WTC11 (cell line): ENCODE data around the gene LRRC34. TPM values are rescaled to one million over a fixed set of nuclear protein-coding genes. Genes with fewer than 3 reads are reported as not detected.

ENCODE experiments used
- ATAC-seq: fragments of 200-7000 bp; cut with Tn5 transposase; 2 replicates; pipeline ENCODE4 v1.10.0; 2021; ENCODE audit warnings: mild to moderate bottlenecking, moderate library complexity
- CTCF ChIA-PET: fragments of 300-600 bp; sonication (Branson Sonifier 250); formaldehyde crosslinking; loops from one replicate; lab custom pipeline; 2021; ENCODE audit warnings: antibody characterized with exemption; lab: Charles Lee
- POLR2A ChIA-PET: fragments of 350-600 bp; sonication (Branson Sonifier 250); formaldehyde crosslinking; loops from one replicate; lab custom pipeline; 2021; ENCODE audit warnings: antibody characterized with exemption; lab: Charles Lee
- DNase-seq: peaks from one replicate; pipeline ENCODE4 v3.0.0; 2021; ENCODE audit warnings: low spot score
- H3K27ac Mint-ChIP-seq: 2 replicates; pipeline ENCODE4 v1.8.0; 2021; ENCODE audit warnings: mixed read lengths
- H3K27me3 Mint-ChIP-seq: 2 replicates; pipeline ENCODE4 v1.8.0; 2021; ENCODE audit warnings: low read depth, mild to moderate bottlenecking, moderate library complexity, mixed read lengths
- H3K36me3 Mint-ChIP-seq: 2 replicates; pipeline ENCODE4 v1.8.0; 2021; ENCODE audit warnings: mixed read lengths
- H3K4me1 Mint-ChIP-seq: 2 replicates; pipeline ENCODE4 v1.8.0; 2022; ENCODE audit warnings: mixed read lengths
- H3K4me3 Mint-ChIP-seq: 2 replicates; pipeline ENCODE4 v1.8.0; 2021; ENCODE audit warnings: mild to moderate bottlenecking, moderate library complexity, mixed read lengths
- H3K9me3 Mint-ChIP-seq: 2 replicates; pipeline ENCODE4 v1.8.0; 2021; ENCODE audit warnings: mixed read lengths
- CREM ChIP-seq: sonication (generic); formaldehyde crosslinking; IDR thresholded peaks from 2 replicates; pipeline ENCODE4 v1.8.1; 2022; ENCODE audit warnings: mild to moderate bottlenecking, missing genetic modification reagents, moderate library complexity
- ELF4 ChIP-seq: sonication (generic); formaldehyde crosslinking; IDR thresholded peaks from 2 replicates; pipeline ENCODE4 v1.8.1; 2022; ENCODE audit warnings: low read depth, mild to moderate bottlenecking, moderate library complexity, missing genetic modification reagents
- FOXJ3 ChIP-seq: sonication (generic); formaldehyde crosslinking; IDR thresholded peaks from 2 replicates; pipeline ENCODE4 v1.9.0; 2021; ENCODE audit warnings: missing genetic modification reagents, mild to moderate bottlenecking, borderline replicate concordance
- HMGA2 ChIP-seq: fragments of 250-450 bp; sonication (Bioruptor Pico); IDR thresholded peaks from 2 replicates; pipeline ENCODE4 v1.4.0; 2021; ENCODE audit warnings: mild to moderate bottlenecking, moderate library complexity
- JAZF1 ChIP-seq: fragments of 250-450 bp; sonication (Bioruptor Pico); IDR thresholded peaks from 2 replicates; pipeline ENCODE4 v1.9.0; 2021; ENCODE audit warnings: moderate library complexity, mild to moderate bottlenecking, inconsistent platforms
- KAT7 ChIP-seq: sonication (generic); formaldehyde crosslinking; IDR thresholded peaks from 2 replicates; pipeline ENCODE4 v1.8.1; 2023; ENCODE audit warnings: missing genetic modification reagents, mild to moderate bottlenecking, borderline replicate concordance
- NR3C1 ChIP-seq: sonication (generic); formaldehyde crosslinking; conservative IDR thresholded peaks from 2 replicates; pipeline ENCODE4 v1.8.1; 2023; ENCODE audit warnings: low read depth, mild to moderate bottlenecking, missing genetic modification reagents
- PRRX2 ChIP-seq: fragments of 250-450 bp; sonication (Bioruptor Pico); IDR thresholded peaks from 2 replicates; pipeline ENCODE4 v1.8.0; 2021; ENCODE audit warnings: mild to moderate bottlenecking
- RELA ChIP-seq: sonication (generic); formaldehyde crosslinking; IDR thresholded peaks from 2 replicates; pipeline ENCODE4 v1.8.1; 2022; ENCODE audit warnings: missing genetic modification reagents, mild to moderate bottlenecking, borderline replicate concordance
- TCF7 ChIP-seq: sonication (generic); formaldehyde crosslinking; IDR thresholded peaks from 2 replicates; pipeline ENCODE4 v1.8.0; 2022; ENCODE audit warnings: mild to moderate bottlenecking, low read depth, missing genetic modification reagents, moderate library complexity
- TEAD1 ChIP-seq: sonication (generic); formaldehyde crosslinking; IDR thresholded peaks from 2 replicates; pipeline ENCODE4 v1.8.0; 2022; ENCODE audit warnings: mild to moderate bottlenecking, missing genetic modification reagents
- TEAD4 ChIP-seq: sonication (generic); formaldehyde crosslinking; IDR thresholded peaks from 2 replicates; pipeline ENCODE4 v1.8.0; 2022; ENCODE audit warnings: mild to moderate bottlenecking, missing genetic modification reagents
- ZNF263 ChIP-seq: sonication (generic); formaldehyde crosslinking; IDR thresholded peaks from 2 replicates; pipeline ENCODE4 v1.8.1; 2022; ENCODE audit warnings: low read depth, mild to moderate bottlenecking, moderate library complexity, missing genetic modification reagents
- ZNF396 ChIP-seq: fragments of 250-450 bp; sonication (Bioruptor Pico); IDR thresholded peaks from 2 replicates; pipeline ENCODE4 v1.8.0; 2021; ENCODE audit warnings: mild to moderate bottlenecking, moderate library complexity, borderline replicate concordance
- total RNA-seq: library from RNA; stranded (reverse); gene quantifications from 3 replicates; pipeline ENCODE4 v1.2.3, GENCODE V29; 2021
- TF ChIP-seq, protein P1 (sequence below): sonication (generic); formaldehyde crosslinking; IDR thresholded peaks from 2 replicates; pipeline ENCODE4 v1.8.0; 2023; ENCODE audit warnings: missing genetic modification reagents
- TF ChIP-seq, protein P2 (sequence below): sonication (generic); formaldehyde crosslinking; IDR thresholded peaks from 2 replicates; pipeline ENCODE4 v1.8.1; 2023; ENCODE audit warnings: mild to moderate bottlenecking, missing genetic modification reagents, moderate library complexity
- TF ChIP-seq, protein P3 (sequence below): sonication (generic); formaldehyde crosslinking; IDR thresholded peaks from 2 replicates; pipeline ENCODE4 v1.8.1; 2022; ENCODE audit warnings: mild to moderate bottlenecking, moderate library complexity, missing genetic modification reagents
- TF ChIP-seq, protein P4 (sequence below): fragments of 250-450 bp; sonication (Bioruptor Pico); IDR thresholded peaks from 2 replicates; pipeline ENCODE4 v1.9.0; 2021; ENCODE audit warnings: mild to moderate bottlenecking
- TF ChIP-seq, protein P5 (sequence below): sonication (generic); formaldehyde crosslinking; IDR thresholded peaks from 2 replicates; pipeline ENCODE4 v1.8.1; 2023; ENCODE audit warnings: mild to moderate bottlenecking, missing genetic modification reagents
- TF ChIP-seq, protein P6 (sequence below): sonication (generic); formaldehyde crosslinking; IDR thresholded peaks from 2 replicates; pipeline ENCODE4 v1.8.1; 2023; ENCODE audit warnings: mild to moderate bottlenecking, moderate library complexity, missing genetic modification reagents
- TF ChIP-seq, protein P7 (sequence below): fragments of 200-600 bp; IDR thresholded peaks from 2 replicates; pipeline ENCODE4 v1.8.0; 2022; ENCODE audit warnings: antibody characterized with exemption
- TF ChIP-seq, protein P8 (sequence below): sonication (generic); formaldehyde crosslinking; IDR thresholded peaks from 2 replicates; pipeline ENCODE4 v1.8.1; 2023; ENCODE audit warnings: mild to moderate bottlenecking, missing genetic modification reagents
- TF ChIP-seq, protein P9 (sequence below): sonication (generic); formaldehyde crosslinking; IDR thresholded peaks from 2 replicates; pipeline ENCODE4 v1.8.1; 2023; ENCODE audit warnings: mild to moderate bottlenecking, missing genetic modification reagents, borderline replicate concordance

LRRC34 gene
- total RNA-seq, 1 experiment from 2014 or later: 8.3 TPM

DNA sequence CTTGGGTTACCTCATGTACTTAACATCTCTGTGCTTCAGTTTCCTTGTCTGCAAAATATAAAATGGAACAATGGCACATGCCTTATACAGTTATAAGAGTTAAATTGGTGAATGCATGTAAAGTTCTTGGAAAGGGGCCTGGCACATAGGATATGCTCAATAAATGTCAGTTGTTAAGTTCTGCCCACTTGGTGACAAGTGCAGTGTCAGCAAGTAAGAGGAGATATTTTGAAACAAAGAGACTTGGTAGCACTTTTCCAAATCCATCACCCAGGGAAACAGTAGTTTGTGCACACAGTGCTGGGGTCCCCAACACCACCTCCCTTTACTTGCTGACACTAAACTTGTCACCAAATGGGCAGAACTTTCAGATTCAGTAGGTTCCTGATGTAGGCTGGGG lies 37.9 kb upstream of the LRRC34 start:
- H3K9me3 Mint-ChIP-seq: no peaks in the 10 kb centered on the region
- no peak for TF ChIP-seq JAZF1 (CRISPR knock-in tag)
- no peak for TF ChIP-seq KAT7 (CRISPR knock-in tag)
- TF ChIP-seq TEAD1 (CRISPR knock-in tag): no peak
- TF ChIP-seq NR3C1 (CRISPR knock-in tag): no peak
- TF ChIP-seq, protein P1, sequence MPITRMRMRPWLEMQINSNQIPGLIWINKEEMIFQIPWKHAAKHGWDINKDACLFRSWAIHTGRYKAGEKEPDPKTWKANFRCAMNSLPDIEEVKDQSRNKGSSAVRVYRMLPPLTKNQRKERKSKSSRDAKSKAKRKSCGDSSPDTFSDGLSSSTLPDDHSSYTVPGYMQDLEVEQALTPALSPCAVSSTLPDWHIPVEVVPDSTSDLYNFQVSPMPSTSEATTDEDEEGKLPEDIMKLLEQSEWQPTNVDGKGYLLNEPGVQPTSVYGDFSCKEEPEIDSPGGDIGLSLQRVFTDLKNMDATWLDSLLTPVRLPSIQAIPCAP (CRISPR knock-in tag): no peak
- no peak for TF ChIP-seq TEAD4
- TF ChIP-seq, protein P2, sequence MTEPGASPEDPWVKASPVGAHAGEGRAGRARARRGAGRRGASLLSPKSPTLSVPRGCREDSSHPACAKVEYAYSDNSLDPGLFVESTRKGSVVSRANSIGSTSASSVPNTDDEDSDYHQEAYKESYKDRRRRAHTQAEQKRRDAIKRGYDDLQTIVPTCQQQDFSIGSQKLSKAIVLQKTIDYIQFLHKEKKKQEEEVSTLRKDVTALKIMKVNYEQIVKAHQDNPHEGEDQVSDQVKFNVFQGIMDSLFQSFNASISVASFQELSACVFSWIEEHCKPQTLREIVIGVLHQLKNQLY: no peak
- TF ChIP-seq HMGA2: no peak
- TF ChIP-seq, protein P3, sequence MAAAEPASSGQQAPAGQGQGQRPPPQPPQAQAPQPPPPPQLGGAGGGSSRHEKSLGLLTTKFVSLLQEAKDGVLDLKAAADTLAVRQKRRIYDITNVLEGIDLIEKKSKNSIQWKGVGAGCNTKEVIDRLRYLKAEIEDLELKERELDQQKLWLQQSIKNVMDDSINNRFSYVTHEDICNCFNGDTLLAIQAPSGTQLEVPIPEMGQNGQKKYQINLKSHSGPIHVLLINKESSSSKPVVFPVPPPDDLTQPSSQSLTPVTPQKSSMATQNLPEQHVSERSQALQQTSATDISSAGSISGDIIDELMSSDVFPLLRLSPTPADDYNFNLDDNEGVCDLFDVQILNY (CRISPR knock-in tag): no peak
- TF ChIP-seq, protein P4, sequence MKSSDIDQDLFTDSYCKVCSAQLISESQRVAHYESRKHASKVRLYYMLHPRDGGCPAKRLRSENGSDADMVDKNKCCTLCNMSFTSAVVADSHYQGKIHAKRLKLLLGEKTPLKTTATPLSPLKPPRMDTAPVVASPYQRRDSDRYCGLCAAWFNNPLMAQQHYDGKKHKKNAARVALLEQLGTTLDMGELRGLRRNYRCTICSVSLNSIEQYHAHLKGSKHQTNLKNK (CRISPR knock-in tag): no peak
- TF ChIP-seq, protein P5, sequence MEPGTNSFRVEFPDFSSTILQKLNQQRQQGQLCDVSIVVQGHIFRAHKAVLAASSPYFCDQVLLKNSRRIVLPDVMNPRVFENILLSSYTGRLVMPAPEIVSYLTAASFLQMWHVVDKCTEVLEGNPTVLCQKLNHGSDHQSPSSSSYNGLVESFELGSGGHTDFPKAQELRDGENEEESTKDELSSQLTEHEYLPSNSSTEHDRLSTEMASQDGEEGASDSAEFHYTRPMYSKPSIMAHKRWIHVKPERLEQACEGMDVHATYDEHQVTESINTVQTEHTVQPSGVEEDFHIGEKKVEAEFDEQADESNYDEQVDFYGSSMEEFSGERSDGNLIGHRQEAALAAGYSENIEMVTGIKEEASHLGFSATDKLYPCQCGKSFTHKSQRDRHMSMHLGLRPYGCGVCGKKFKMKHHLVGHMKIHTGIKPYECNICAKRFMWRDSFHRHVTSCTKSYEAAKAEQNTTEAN (CRISPR knock-in tag): no peak
- TF ChIP-seq ZNF263: no peak
- TF ChIP-seq RELA (CRISPR knock-in tag): no peak
- TF ChIP-seq TCF7: no peak
- no peak for TF ChIP-seq ELF4 (CRISPR knock-in tag)
- TF ChIP-seq, protein P6, sequence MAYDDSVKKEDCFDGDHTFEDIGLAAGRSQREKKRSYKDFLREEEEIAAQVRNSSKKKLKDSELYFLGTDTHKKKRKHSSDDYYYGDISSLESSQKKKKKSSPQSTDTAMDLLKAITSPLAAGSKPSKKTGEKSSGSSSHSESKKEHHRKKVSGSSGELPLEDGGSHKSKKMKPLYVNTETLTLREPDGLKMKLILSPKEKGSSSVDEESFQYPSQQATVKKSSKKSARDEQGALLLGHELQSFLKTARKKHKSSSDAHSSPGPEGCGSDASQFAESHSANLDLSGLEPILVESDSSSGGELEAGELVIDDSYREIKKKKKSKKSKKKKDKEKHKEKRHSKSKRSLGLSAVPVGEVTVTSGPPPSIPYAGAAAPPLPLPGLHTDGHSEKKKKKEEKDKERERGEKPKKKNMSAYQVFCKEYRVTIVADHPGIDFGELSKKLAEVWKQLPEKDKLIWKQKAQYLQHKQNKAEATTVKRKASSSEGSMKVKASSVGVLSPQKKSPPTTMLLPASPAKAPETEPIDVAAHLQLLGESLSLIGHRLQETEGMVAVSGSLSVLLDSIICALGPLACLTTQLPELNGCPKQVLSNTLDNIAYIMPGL: no peak
- TF ChIP-seq CREM (CRISPR knock-in tag): no peak
- TF ChIP-seq, protein P7, sequence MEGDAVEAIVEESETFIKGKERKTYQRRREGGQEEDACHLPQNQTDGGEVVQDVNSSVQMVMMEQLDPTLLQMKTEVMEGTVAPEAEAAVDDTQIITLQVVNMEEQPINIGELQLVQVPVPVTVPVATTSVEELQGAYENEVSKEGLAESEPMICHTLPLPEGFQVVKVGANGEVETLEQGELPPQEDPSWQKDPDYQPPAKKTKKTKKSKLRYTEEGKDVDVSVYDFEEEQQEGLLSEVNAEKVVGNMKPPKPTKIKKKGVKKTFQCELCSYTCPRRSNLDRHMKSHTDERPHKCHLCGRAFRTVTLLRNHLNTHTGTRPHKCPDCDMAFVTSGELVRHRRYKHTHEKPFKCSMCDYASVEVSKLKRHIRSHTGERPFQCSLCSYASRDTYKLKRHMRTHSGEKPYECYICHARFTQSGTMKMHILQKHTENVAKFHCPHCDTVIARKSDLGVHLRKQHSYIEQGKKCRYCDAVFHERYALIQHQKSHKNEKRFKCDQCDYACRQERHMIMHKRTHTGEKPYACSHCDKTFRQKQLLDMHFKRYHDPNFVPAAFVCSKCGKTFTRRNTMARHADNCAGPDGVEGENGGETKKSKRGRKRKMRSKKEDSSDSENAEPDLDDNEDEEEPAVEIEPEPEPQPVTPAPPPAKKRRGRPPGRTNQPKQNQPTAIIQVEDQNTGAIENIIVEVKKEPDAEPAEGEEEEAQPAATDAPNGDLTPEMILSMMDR: no peak
- no peak for TF ChIP-seq ZNF396 (CRISPR knock-in tag)
- TF ChIP-seq PRRX2 (CRISPR knock-in tag): no peak
- TF ChIP-seq, all 79 proteins: peak for 0
- ChIA-PET CTCF (no interaction called here), POLR2A (no interaction called here)
- Mint-ChIP-seq H3K27ac (no peak overlapping the region), H3K27me3 (no peaks in the 10 kb centered on the region), H3K4me3 (no peak overlapping the region), H3K4me1 (no peaks in the 10 kb centered on the region), H3K36me3 (no peaks in the 10 kb centered on the region)
- DNase-seq (no peak), ATAC-seq (no peak)

DNA sequence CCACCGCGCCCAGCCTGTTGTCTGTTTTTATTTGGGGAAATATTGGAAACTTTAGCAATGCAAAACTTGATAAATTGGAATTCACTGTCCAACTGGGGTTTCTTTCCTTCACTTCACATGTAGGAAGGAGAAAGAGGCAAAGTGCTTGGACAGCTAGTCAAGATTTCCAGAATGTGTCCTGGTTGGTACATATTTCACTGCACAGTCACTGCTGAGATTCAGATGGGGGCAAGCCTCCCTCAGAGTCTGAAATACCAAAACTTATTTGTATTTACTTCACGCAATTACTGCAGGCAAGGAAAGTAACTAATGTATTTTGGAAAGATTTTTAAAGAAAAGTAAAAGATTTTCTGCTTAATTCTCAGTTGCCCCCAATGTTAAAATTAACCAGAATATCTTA lies 36.0 kb upstream of the LRRC34 start:
- H3K36me3 Mint-ChIP-seq: no peaks in the 10 kb centered on the region
- ChIA-PET CTCF (interaction anchor here (1.0 kb wide), 1 partner anchor 8 kb away, joined by 3 read pairs; no protein-coding TSS in a partner anchor), POLR2A (no interaction called here)
- no peaks in the 10 kb centered on the region for H3K4me1 Mint-ChIP-seq
- no peak for ATAC-seq
- no peaks in the 10 kb centered on the region for H3K27me3 Mint-ChIP-seq
- TF ChIP-seq TEAD1 (CRISPR knock-in tag) (no peak), FOXJ3 (CRISPR knock-in tag) (no peak)
- TF ChIP-seq, protein P8, sequence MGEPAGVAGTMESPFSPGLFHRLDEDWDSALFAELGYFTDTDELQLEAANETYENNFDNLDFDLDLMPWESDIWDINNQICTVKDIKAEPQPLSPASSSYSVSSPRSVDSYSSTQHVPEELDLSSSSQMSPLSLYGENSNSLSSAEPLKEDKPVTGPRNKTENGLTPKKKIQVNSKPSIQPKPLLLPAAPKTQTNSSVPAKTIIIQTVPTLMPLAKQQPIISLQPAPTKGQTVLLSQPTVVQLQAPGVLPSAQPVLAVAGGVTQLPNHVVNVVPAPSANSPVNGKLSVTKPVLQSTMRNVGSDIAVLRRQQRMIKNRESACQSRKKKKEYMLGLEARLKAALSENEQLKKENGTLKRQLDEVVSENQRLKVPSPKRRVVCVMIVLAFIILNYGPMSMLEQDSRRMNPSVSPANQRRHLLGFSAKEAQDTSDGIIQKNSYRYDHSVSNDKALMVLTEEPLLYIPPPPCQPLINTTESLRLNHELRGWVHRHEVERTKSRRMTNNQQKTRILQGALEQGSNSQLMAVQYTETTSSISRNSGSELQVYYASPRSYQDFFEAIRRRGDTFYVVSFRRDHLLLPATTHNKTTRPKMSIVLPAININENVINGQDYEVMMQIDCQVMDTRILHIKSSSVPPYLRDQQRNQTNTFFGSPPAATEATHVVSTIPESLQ (CRISPR knock-in tag): no peak
- TF ChIP-seq, protein P9, sequence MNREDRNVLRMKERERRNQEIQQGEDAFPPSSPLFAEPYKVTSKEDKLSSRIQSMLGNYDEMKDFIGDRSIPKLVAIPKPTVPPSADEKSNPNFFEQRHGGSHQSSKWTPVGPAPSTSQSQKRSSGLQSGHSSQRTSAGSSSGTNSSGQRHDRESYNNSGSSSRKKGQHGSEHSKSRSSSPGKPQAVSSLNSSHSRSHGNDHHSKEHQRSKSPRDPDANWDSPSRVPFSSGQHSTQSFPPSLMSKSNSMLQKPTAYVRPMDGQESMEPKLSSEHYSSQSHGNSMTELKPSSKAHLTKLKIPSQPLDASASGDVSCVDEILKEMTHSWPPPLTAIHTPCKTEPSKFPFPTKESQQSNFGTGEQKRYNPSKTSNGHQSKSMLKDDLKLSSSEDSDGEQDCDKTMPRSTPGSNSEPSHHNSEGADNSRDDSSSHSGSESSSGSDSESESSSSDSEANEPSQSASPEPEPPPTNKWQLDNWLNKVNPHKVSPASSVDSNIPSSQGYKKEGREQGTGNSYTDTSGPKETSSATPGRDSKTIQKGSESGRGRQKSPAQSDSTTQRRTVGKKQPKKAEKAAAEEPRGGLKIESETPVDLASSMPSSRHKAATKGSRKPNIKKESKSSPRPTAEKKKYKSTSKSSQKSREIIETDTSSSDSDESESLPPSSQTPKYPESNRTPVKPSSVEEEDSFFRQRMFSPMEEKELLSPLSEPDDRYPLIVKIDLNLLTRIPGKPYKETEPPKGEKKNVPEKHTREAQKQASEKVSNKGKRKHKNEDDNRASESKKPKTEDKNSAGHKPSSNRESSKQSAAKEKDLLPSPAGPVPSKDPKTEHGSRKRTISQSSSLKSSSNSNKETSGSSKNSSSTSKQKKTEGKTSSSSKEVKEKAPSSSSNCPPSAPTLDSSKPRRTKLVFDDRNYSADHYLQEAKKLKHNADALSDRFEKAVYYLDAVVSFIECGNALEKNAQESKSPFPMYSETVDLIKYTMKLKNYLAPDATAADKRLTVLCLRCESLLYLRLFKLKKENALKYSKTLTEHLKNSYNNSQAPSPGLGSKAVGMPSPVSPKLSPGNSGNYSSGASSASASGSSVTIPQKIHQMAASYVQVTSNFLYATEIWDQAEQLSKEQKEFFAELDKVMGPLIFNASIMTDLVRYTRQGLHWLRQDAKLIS (CRISPR knock-in tag): no peak
- TF ChIP-seq, all 79 proteins: peak for 0
- Mint-ChIP-seq H3K27ac (no peak overlapping the region), H3K4me3 (no peak overlapping the region), H3K9me3 (no peaks in the 10 kb centered on the region)
- no peak for DNase-seq
